Smooth muscle cell (in vitro differentiated cells): Measurements from ENCODE around the gene MRPL43. TPM values are rescaled to one million over a fixed set of nuclear protein-coding genes. Genes with fewer than 3 reads are reported as not detected.

ENCODE experiments used
- DNase-seq: peaks from one replicate; lab custom pipeline; 2025; ENCODE audit not compliant: unreplicated experiment; lab: John Stamatoyannopoulos, UW
- H2AFZ ChIP-seq: fragments of 200-600 bp; sonication (generic); 2 replicates; pipeline ENCODE4 v1.6.0; 2016; ENCODE audit warnings: antibody characterized with exemption, low read depth, mild to moderate bottlenecking
- H3F3A ChIP-seq: fragments of 200-600 bp; sonication (generic); 2 replicates; pipeline ENCODE4 v1.6.0; 2017; ENCODE audit warnings: antibody characterized with exemption, low read depth
- H3K27ac ChIP-seq: fragments of 200-600 bp; sonication (generic); 2 replicates; pipeline ENCODE4 v1.5.1; 2016; ENCODE audit warnings: low read depth, mild to moderate bottlenecking
- H3K27me3 ChIP-seq: fragments of 200-600 bp; sonication (generic); 2 replicates; pipeline ENCODE4 v1.6.1; 2016; ENCODE audit warnings: low read depth, mild to moderate bottlenecking
- H3K36me3 ChIP-seq: fragments of 200-600 bp; sonication (generic); 2 replicates; pipeline ENCODE4 v1.5.1; 2016; ENCODE audit warnings: low read depth
- H3K4me1 ChIP-seq: fragments of 200-600 bp; sonication (generic); 2 replicates; pipeline ENCODE4 v1.5.1; 2016; ENCODE audit warnings: low read depth
- H3K4me2 ChIP-seq: fragments of 200-600 bp; sonication (generic); 2 replicates; pipeline ENCODE4 v1.6.0; 2016; ENCODE audit warnings: mild to moderate bottlenecking
- H3K4me3 ChIP-seq: fragments of 200-600 bp; sonication (generic); 2 replicates; pipeline ENCODE4 v1.5.1; 2016; ENCODE audit warnings: mild to moderate bottlenecking
- H3K79me2 ChIP-seq: fragments of 200-600 bp; sonication (generic); 2 replicates; pipeline ENCODE4 v1.6.0; 2016; ENCODE audit warnings: low read depth, mild to moderate bottlenecking
- H3K9ac ChIP-seq: fragments of 200-600 bp; sonication (generic); 2 replicates; pipeline ENCODE4 v1.6.0; 2016; ENCODE audit warnings: low read depth
- H3K9me3 ChIP-seq: fragments of 200-600 bp; sonication (generic); replicated peaks from 2 replicates; pipeline ENCODE4 v1.5.1; 2016; ENCODE audit warnings: low read depth
- H4K20me1 ChIP-seq: fragments of 200-600 bp; sonication (generic); 2 replicates; pipeline ENCODE4 v1.6.0; 2016; ENCODE audit warnings: low read depth
- WGBS: methylation state at CpG from one replicate; pipeline ENCODE4 v1.1.7; 2016; ENCODE audit warnings: low lambda C conversion rate; 5-methylcytosine and 5-hydroxymethylcytosine counted together
- polyA plus RNA-seq: library from polyadenylated mRNA; unstranded; fragments of >200 nt; fragmentation: Nextera tagmentation; extraction: Ambion mirVana; gene quantifications from 2 replicates; pipeline ENCODE4 v1.2.1, GENCODE V29; 2016
- total RNA-seq: library from RNA; depleted of rRNA; stranded (reverse); fragments of >200 nt; gene quantifications from 2 replicates; pipeline ENCODE4 v1.2.3, GENCODE V29; 2014
- TF ChIP-seq, protein P1 (sequence below): fragments of 200-600 bp; sonication (generic); IDR thresholded peaks from 2 replicates; pipeline ENCODE4 v1.5.1; 2017; ENCODE audit warnings: borderline replicate concordance, mild to moderate bottlenecking, antibody characterized with exemption; ENCODE audit not compliant: insufficient read depth, poor library complexity, severe bottlenecking

Gene MRPL43
- total and polyA plus RNA-seq, 2 experiments from 2014 or later: 89.9 to 120 TPM

DNA sequence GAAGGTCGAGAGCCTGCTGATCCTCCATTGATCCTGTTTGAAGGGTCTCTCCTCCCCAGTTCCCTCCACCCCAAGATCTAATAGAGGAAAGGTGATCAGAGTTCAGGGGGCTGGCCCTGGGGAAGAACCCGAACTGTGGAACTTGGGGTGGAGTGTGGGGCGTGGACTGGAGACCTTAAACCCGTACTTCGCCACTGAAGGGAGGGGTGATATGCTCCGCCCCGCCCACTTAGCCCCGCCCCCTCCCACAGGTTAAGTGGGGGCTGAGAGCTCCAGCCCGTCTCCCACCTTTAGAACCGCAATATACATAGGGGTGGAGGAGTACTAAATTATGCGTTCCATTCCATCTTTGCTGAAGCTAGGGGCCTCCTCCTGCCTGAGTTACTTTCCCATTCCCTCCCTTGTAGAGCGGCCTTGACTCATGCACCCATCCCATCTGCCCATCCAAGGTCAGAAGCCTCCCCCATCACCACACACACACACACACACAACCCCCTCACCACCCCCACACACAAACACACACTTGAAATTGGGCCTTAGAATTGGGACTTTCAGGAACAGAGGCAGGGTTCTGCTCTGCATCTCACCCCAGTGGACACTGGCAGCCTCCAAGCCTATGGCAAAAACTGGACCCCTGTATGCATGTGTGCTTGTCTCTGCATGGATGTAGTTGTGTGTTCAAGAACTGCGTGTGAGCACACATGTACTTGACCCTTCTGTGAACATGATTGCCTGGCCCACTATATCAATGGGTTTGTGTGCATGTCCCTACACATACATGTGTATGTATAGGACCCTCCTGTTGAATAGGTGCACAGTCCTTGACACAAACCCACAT is 17.0 kb downstream of the MRPL43 start:
- DNase-seq: no peak
- no peak overlapping the region for H3K9ac ChIP-seq
- 28% methylated on average over 11 of the region's 13 CpGs for WGBS
- H3K79me2 ChIP-seq: no peaks in the 10 kb centered on the region
- H3K27ac ChIP-seq: no peak overlapping the region
- H3K4me2 ChIP-seq: peak overlapping the region; percentile 96
- H3K4me3 ChIP-seq: peak overlapping the region; percentile 69
- TF ChIP-seq, protein P1, sequence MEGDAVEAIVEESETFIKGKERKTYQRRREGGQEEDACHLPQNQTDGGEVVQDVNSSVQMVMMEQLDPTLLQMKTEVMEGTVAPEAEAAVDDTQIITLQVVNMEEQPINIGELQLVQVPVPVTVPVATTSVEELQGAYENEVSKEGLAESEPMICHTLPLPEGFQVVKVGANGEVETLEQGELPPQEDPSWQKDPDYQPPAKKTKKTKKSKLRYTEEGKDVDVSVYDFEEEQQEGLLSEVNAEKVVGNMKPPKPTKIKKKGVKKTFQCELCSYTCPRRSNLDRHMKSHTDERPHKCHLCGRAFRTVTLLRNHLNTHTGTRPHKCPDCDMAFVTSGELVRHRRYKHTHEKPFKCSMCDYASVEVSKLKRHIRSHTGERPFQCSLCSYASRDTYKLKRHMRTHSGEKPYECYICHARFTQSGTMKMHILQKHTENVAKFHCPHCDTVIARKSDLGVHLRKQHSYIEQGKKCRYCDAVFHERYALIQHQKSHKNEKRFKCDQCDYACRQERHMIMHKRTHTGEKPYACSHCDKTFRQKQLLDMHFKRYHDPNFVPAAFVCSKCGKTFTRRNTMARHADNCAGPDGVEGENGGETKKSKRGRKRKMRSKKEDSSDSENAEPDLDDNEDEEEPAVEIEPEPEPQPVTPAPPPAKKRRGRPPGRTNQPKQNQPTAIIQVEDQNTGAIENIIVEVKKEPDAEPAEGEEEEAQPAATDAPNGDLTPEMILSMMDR: no peak
- peaks cover 11% of the 10 kb centered on the region for H3F3A ChIP-seq
- H3K9me3 ChIP-seq: no peaks in the 10 kb centered on the region
- no peaks in the 10 kb centered on the region for H4K20me1 ChIP-seq
- H3K4me1 ChIP-seq: no peaks in the 10 kb centered on the region
- H2AFZ ChIP-seq: peak overlapping the region; percentile 79
- H3K36me3 ChIP-seq: no peaks in the 10 kb centered on the region
- no peaks in the 10 kb centered on the region for H3K27me3 ChIP-seq

DNA sequence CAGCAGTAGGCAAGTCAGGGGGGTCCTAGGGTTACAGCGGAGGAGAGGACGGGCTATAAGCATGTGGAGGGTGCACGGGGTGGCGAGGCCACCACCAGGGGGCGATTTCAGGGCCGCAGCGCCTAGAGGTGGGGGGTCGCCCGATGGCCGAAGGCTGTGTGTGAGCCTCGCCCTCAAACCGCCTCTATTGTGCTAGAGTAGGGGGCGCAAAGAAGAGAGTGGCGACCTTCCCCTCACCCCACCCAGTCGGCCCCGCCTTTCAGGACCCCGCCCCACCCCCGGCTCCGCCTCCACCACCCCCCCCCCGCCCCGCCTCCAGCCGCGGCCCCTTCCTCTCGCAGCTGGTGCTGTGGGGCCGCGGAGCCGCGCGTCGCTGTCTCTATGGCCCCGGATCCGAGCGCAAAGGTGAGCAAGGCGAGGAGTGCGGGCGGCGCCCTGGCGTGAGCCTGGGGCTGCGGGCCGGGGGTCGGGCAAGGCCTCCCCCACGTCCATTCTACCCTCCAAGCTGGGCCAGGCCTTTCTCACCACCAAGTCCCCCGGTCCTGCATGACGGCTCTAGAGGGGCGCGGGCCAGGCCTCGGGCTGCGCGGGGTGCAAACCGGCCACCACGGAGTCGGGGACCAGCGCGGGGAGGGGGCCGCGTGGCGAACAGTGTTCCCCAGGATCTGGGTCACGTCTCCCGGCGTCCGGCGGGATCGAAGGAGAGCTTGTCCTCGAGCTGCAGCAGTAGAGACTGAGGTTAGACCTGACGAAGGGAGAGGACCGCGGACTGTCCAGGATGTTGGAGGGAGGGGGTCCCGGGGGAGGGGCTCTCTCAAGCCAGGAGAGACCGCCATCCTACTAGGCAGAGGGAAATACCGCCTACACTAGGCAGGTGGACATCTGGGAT is 17.9 kb downstream of the MRPL43 start, which contains the start of gene SEMA4G:
SEMA4G (plus strand) TSS at position 318 of the 889 bp plus-strand sequence. CDS start 3,409 bp downstream, outside the sequence.
- TF ChIP-seq, protein P1: peak; percentile 72
- no peaks in the 10 kb centered on the region for H3K9me3 ChIP-seq
- H3F3A ChIP-seq: peaks cover 17% of the 10 kb centered on the region
- peak within 1 kb of the TSS; percentile 69 for H3K4me3 ChIP-seq
- no peaks in the 10 kb centered on the region for H3K27me3 ChIP-seq
- H2AFZ ChIP-seq: peak within 1 kb of the TSS; percentile 79
- no peaks in the 10 kb centered on the region for H3K36me3 ChIP-seq
- WGBS: 3% methylated on average over 41 of the region's 70 CpGs
- H3K79me2 ChIP-seq: no peaks in the 10 kb centered on the region
- peak within 1 kb of the TSS; percentile 96 for H3K4me2 ChIP-seq
- no peak within 1 kb of the TSS for H3K27ac ChIP-seq
- no peaks in the 10 kb centered on the region for H4K20me1 ChIP-seq
- H3K4me1 ChIP-seq: no peaks in the 10 kb centered on the region
- DNase-seq: peak; percentile 18
- H3K9ac ChIP-seq: no peak within 1 kb of the TSS

DNA sequence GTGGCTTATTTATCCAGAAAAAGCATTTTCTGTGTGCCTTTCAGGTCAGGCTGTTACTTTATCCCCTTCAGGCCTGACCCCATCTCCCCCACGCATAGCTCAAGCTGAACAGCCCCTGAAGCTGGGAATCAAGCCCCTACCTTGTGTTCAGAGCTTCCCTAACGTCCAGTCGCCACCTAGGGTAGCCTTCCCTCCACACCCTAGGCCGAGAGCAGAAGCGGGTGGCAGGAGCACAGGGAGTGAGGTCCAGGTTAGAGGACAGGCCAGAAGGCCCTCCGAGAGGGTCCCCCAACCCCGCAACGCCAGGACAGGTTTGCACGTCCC is 18.5 kb downstream of the MRPL43 start:
- no peak overlapping the region for H3K9ac ChIP-seq
- no peaks in the 10 kb centered on the region for H3K27me3 ChIP-seq
- WGBS: 14% methylated on average over 9 of the region's 9 CpGs
- H3K4me3 ChIP-seq: peak overlapping the region; percentile 69
- TF ChIP-seq, protein P1: no peak
- no peaks in the 10 kb centered on the region for H3K36me3 ChIP-seq
- H3K4me1 ChIP-seq: no peaks in the 10 kb centered on the region
- H4K20me1 ChIP-seq: no peaks in the 10 kb centered on the region
- H3K4me2 ChIP-seq: peak overlapping the region; percentile 96
- H3K27ac ChIP-seq: no peak overlapping the region
- H2AFZ ChIP-seq: peak overlapping the region; percentile 51
- no peaks in the 10 kb centered on the region for H3K79me2 ChIP-seq
- H3K9me3 ChIP-seq: no peaks in the 10 kb centered on the region
- no peak for DNase-seq
- peaks cover 17% of the 10 kb centered on the region for H3F3A ChIP-seq
